Activated CD4-positive, alpha-beta T cell treated with anti-CD3 and anti-CD28 coated beads, Interleukin-2, amount 50 U/mL, for 4 hours (primary cell): ENCODE results near the gene CDX1.

Experiments used
- DNase-seq, 2 experiments: peaks; one replicate each; pipeline ENCODE4 v3.0.0-alpha.2; 2020

CDX1 gene

DNA sequence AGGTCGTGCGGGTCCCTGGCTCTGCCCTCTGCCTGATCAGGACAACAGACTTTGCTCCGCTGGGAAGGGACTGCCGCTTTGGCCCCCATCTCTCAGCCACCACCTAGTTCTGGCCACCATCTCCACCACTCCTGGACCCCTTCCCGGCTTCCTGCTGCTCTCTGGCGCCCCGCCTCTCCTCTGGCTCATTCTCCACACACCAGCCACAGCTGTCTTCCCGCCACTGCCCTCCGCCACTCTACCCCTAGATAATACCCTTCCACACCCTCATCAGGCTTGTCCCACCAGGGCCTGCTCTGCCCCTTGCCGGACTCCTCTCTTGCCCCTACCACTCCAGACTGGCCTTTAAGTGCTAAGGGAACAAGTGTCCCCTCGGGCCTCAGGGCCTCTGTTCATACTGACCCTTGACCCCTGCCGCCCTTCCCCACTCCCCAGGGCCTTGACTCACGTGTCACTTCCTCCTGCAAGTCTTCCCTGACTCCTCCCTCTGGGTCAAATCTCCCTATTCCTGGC is 3.0 kb upstream of the CDX1 start:
- no peak for DNase-seq

DNA sequence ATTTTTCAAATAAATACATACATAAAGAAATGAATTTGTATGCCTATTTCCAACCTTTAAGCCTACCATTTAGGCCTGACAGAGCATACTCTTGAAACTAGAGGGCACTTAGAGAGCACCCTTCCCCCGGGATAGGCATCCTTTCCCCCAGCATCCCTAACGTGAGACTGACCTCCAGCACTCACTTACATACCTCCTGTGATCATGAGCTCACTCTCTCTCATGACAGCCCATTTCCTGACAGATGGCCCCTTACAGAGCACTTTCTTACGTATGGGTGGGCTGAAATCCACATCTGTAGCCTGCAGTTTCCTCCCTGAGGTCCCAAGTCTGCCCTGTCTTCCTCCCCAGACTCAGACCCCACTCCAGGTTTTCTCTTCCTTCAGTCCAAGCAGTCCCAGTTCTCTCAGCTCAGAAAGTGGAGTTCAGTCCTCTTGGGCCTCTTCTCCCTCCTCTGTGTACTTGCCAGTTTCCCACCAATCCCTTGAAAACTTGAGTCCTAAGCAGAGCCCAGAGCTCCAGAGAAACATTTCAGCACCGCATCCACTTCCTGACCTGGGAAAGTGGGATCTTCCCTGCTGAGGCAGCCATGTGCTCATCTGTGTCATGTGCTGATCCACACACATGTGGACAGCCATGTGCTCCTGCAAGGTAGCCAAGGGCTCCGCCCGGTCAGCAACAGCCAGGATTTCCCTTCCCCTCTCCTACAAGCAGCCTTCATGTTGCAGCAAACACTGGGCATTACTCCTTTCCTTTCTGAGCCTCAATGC is 2.2 kb upstream of the CDX1 start:
- no peak for DNase-seq

DNA sequence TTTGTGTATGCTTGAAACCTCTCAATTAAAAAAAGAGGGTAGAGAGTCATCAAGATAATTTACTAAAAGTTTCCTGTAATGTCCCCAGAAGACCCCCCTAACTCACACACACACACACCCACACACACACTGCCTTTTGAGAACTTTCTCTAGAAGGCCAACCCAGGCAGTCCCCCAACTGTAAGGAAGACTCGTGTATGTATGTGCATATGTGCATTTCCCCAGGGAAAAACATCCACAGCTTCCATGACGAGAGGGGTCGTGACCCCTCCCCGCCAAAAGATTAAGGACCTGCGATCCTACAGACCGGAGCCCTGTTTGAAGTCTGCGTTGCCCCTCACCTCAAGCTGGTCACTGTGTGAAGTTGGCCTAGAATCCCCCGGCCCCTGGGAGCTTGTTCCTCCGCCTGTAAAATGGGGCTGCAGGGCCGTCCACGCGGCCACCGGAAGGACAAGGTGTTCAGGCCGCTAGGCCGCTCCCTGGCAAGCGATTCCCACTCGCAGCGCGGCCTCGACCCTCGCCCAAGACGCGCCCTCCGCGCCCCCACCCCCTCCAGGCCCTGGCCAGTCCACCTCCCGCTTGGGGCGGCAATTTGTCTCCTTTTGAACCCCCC is 435 bp upstream of the CDX1 start:
- no peak for DNase-seq

GRCh38 chr5:150167512-150167850 is 903 bp downstream of the CDX1 start:
- no peak for DNase-seq

- no peak for DNase-seq
Measured at GRCh38 chr5:150167908-150168307, 1.3 kb downstream of the CDX1 start.

- no peak for DNase-seq
Measured at GRCh38 chr5:150168864-150169263, 2.3 kb downstream of the CDX1 start.

- DNase-seq = no peak
Measured at GRCh38 chr5:150172145-150172544, 5.6 kb downstream of the CDX1 start.

- DNase-seq = no peak
Measured at GRCh38 chr5:150172556-150172955, 6.0 kb downstream of the CDX1 start.

DNA sequence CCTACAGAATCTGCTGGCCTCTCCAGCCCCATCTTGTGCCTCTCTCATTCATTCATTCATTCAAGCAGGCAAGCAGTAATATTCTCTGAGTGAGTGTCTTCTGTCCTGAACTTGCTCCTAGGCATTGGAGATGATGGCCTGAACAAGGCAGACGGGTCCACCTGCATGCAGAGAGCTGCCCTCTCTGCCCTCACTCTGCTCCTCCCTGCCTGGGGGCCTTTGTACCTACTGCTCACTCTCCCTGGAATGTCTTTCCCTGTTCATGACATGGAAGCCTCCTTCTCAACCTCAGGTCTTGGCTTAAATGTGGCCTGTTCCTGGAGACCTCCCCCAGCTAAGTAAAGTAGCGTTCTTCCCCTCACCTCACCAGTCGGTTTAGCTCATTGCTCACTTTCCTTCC is 6.6 kb downstream of the CDX1 start:
- DNase-seq = no peak

- no peak for DNase-seq
Measured at GRCh38 chr5:150174285-150174684, 7.7 kb downstream of the CDX1 start.

DNA sequence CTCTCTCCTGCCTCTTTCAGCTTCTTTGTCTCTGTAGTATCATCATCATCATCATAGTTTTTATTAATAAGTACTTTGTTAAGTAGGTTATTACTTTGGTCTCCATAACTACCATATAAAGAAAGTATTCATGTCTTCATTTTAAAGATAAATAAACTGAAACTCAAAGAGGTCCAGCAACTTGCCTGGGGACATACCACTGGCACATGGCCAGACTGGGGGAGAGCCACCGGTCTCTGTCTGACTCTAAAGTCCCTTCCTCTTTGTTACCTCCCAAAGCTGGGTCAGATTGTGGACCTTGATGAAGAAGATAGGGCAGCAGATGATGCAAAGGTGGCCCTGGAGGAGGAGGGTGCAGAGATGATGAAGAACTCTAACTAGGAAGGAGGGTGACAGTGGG is 8.5 kb downstream of the CDX1 start:
- DNase-seq = no peak

- DNase-seq = no peak
Measured at GRCh38 chr5:150175536-150175935, 9.0 kb downstream of the CDX1 start.

DNA sequence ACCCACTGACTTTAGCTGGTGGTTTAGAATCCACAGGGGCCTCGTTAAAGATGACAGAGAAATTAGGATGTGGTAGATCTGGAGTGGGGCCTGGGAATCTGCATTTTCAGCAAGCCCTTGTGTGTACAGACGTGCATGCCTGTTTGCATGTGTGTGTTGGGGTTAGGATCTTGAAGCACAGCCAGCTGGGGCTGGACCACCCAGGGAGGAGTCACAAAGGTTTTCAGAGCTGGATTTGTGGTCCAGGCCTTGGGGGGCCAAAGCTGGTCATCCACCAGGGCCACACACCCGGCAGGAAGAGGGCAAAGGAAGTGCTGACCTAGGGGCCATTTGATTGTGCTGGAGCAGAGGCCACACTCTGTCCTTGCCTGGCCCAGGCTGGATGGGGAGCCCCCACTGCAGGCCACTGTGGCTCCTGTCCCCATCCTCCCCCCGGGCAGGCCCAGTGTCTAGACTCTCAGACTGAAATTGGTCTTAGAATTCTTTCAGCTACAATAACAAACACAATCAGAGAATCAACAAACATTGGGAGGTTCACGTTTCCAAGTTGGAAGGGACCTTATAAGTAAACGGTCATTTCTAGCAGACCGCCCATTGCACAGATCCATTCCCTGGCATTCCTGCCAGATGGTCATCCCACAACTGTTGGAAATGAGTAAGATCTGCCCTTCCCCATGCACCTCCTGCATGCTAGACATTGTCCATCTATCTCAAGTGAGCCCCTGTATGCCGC is 10.3 kb downstream of the CDX1 start:
- no peak for DNase-seq

DNA sequence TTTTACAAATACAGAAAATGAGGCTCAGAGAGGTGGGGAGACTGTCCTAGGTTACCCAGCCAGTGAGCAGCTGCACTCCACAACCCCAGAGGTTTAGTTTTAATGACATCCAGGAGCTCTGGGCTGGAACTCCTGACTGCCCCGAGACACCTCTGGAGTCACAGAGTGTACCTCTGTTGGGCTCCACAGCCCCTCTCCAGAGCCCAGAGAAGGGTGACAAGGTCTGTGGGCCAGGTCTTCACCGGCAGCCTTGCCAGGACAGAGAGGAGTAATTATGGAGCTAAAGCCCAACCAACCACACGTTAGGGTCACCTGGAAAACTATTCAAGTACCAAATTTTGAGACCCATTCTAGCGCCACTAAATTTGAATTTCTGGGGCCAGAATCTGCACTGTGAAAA is 11.1 kb downstream of the CDX1 start:
- DNase-seq = no peak

DNA sequence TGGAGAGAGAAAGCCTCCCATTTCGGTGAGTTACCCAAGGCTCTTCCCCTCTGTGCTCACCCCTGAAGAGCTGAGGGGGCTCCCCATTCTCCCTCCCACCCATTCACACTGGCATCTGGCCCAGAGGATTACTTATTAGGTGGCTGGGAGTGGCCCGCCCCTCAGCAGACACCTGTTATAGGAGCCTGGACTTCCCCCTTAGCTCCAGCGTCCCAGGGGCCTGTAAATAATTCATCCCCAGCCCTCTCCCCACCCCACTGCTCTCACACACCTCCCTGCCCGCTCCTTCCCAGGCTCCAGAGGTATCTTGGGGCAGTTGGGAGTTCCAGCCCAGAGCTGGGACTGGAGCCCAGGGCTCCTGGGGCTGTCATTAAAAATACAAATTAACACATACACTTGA is 11.7 kb downstream of the CDX1 start:
- DNase-seq = no peak

- no peak for DNase-seq
Measured at GRCh38 chr5:150179019-150179620, 12.5 kb downstream of the CDX1 start.

- DNase-seq = no peak
Measured at GRCh38 chr5:150180241-150181026, 13.9 kb downstream of the CDX1 start.

DNA sequence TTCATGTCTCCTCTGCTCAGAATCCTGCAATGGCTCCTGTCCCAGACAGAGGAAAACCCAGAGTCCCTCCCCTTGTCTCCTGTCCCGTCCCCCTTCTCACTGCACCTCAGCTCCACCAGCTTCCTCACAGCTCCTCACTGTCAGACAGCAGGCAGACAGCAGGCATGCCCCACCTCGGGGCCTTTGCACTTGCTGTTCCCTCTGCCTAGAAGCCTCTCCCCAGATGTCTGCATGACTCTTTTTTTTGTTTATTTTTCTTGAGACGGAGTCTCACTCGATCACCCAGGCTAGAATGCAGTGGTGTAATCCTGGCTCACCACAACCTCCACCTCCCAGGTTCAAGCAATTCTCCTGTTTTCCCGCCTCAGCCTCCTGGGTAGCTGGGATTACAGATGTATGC is 14.4 kb downstream of the CDX1 start:
- no peak for DNase-seq

GRCh38 chr5:150181766-150182545 is 15.4 kb downstream of the CDX1 start:
- no peak for DNase-seq

- DNase-seq = no peak
Measured at GRCh38 chr5:150182774-150183173, 16.2 kb downstream of the CDX1 start.

- no peak for DNase-seq
Measured at GRCh38 chr5:150183436-150183835, 16.9 kb downstream of the CDX1 start.

GRCh38 chr5:150184006-150184405 is 17.4 kb downstream of the CDX1 start:
- DNase-seq = no peak
